ENCODE data around the gene SGPP1. TPM values are rescaled to one million over a fixed set of nuclear protein-coding genes. Genes with fewer than 3 reads are reported as not detected.

Gene SGPP1
- total RNA-seq, 3 donors from 2014 or later, result 12.5 to 18.4 (median 17.0) TPM

DNA sequence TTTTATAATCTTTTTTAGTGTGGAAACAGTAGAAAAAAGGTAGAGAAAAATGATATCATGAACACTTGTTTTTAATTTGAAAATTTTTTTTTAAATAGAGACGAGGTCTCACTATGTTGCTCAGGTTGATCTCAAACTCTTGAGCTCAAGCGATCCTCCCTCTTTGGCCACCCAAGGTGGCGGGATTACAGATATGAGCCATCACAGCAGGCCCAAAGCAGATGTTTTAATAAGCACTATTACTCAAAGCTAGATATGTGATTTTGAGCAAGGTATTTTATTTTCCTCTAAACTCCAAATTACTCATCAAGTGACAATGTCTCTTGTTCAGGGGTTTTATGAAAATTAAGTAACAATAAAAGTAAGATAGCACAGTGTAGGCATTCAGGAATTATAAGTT, 75.5 kb downstream of the SGPP1 start:
- intact Hi-C loops (cut with DNase I, micrococcal nuclease), result no loop called here
- ATAC-seq, result no peak
- H3K4me3 ChIP-seq, result no peak overlapping the region
- TF ChIP-seq, protein P1, sequence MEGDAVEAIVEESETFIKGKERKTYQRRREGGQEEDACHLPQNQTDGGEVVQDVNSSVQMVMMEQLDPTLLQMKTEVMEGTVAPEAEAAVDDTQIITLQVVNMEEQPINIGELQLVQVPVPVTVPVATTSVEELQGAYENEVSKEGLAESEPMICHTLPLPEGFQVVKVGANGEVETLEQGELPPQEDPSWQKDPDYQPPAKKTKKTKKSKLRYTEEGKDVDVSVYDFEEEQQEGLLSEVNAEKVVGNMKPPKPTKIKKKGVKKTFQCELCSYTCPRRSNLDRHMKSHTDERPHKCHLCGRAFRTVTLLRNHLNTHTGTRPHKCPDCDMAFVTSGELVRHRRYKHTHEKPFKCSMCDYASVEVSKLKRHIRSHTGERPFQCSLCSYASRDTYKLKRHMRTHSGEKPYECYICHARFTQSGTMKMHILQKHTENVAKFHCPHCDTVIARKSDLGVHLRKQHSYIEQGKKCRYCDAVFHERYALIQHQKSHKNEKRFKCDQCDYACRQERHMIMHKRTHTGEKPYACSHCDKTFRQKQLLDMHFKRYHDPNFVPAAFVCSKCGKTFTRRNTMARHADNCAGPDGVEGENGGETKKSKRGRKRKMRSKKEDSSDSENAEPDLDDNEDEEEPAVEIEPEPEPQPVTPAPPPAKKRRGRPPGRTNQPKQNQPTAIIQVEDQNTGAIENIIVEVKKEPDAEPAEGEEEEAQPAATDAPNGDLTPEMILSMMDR (IDR thresholded peaks at IDR 0.05), result no peak
- no peaks in the 10 kb centered on the region for H3K36me3 ChIP-seq (ENCODE audit: low read depth)
- H3K4me1 ChIP-seq (ENCODE audit: low read depth), result no peaks in the 10 kb centered on the region
- DNase-seq, result no peak
- no peaks in the 10 kb centered on the region for H3K9me3 ChIP-seq

DNA sequence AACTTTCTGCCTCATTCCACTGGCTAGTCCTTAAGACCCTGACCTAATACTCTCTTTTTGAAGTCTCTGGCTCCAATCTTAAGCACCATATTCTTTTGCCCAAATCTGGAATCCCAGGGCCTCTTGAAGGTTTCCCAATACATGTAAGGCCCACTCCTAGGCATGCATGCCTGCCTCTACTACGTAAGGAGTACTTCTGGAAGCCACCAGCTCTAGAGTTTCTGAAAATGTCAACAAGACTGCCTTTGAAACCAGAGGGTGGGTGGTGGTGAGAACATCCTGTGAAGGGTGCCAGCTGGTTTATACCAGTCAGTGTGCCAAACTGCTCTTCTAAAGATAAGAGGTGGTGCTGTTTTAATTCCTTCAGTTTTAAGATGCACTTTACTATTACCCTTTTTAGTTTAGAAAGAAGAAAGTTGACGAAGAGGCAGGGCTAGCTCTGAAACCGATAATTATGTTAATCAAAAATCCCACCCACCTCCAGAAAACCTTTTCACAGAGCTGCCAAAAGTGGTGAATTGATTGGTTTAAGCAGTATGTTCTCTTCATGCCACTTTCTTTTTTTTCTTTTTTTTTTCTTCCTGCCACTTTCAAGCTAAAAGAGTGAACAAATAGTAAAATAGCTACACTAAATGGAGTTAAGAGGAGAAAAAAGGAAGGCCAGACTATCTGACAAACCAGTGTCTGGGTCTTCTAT, 77.5 kb downstream of the SGPP1 start:
- ATAC-seq, result peak; percentile 64
- TF ChIP-seq, protein P1 (IDR thresholded peaks at IDR 0.05), result no peak
- DNase-seq, result no peak
- intact Hi-C loops (cut with DNase I, micrococcal nuclease), result no loop called here
- Histone ChIP-seq H3K4me1 (ENCODE audit: low read depth) (no peaks in the 10 kb centered on the region), H3K4me3 (no peak overlapping the region), H3K36me3 (ENCODE audit: low read depth) (no peaks in the 10 kb centered on the region), H3K9me3 (no peaks in the 10 kb centered on the region)

DNA sequence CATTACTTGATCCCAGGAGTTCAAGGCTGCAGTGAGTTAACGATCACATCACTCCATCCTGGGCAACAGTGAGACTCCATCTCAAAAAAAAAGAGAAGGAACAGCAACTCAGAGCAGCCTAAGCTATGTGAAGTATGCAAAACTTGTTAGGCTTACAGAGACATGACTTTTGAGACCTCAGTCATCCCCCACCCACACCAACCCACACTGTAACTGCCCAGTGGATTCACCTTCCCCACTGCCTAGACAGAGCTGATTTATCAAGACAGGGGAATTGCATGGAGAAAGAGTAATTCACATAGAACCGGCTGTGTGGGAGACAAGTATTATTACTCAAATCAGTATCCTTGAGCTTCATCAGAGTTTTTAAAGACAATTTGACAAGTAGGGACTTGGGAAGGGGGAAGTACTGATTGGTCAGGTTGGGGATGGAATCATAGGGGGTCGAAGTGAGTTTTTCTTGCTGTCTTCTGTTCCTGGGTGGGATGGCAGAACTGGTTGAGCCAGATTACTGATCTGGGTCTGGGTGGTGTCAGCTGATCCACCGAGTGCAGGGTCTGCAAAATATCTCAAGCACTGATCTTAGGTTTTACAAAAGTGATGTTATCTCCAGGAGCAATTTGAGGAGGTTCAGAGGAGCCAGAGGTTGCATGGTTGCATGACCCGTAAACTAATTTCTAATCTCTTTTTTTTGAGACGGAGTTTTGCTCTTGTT, 80.0 kb downstream of the SGPP1 start:
- no peaks in the 10 kb centered on the region for H3K36me3 ChIP-seq (ENCODE audit: low read depth)
- no peak for DNase-seq
- no peak overlapping the region for H3K4me3 ChIP-seq
- TF ChIP-seq, protein P1 (IDR thresholded peaks at IDR 0.05), result no peak
- ATAC-seq, result no peak
- no peaks in the 10 kb centered on the region for H3K9me3 ChIP-seq
- no peaks in the 10 kb centered on the region for H3K4me1 ChIP-seq (ENCODE audit: low read depth)
- intact Hi-C loops (cut with DNase I, micrococcal nuclease), result no loop called here

DNA sequence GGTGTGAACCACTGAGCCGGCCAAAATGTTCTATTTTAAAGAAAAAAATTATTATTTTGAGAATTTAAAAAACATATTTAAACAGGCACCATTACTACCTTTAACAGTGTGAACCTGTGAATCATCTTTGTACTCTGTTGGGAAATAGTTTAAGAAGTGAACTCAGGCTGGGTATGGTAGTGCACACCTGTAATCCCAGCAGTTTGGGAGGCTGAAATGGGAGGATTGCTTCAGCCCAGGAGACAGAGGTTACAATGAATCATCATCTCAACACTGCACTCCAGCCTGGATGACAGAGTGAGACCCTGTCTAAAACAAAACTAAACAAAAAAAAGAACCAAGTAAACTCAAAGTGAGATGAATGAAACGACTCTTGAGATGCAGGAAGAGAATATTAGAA, 83.1 kb downstream of the SGPP1 start:
- no peaks in the 10 kb centered on the region for H3K9me3 ChIP-seq
- intact Hi-C loops (cut with DNase I, micrococcal nuclease), result no loop called here

DNA sequence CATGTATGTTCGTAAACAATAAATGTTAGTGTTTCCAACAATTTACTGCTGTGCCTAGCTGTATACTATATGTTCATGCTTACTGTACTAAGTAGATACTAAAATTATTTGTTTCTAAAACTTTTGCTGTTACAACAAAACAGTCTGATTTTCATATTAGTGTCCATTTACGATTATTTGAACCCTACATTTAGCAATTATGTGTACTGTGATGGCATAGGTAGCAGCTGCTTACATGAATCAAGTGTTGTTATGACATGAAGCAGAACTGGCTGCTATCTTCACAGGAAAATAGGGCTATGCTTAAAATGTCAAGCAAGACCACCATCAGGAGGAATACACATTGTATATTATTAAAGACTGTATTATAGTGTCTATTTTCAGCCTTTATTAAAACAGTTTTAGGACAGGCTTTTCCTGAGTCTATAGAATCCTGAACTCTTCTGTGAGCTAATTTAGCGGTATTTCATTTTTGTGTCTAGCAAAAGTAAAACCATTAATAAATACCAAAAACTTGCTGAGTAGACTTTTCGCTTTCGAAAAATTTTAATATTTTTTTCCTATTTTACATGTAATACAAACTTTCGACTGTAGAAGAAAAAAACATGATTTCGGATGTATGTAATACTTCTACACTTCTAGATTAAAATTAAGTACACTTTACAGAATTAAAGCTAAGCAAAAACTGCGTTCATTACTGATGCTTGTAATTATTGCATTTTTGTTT, 85.0 kb downstream of the SGPP1 start:
- TF ChIP-seq, protein P1 (IDR thresholded peaks at IDR 0.05), result no peak
- DNase-seq (no peak), ATAC-seq (no peak)
- peaks cover 8% of the 10 kb centered on the region for H3K36me3 ChIP-seq (ENCODE audit: low read depth)
- peaks cover 5% of the 10 kb centered on the region for H3K4me1 ChIP-seq (ENCODE audit: low read depth)
- intact Hi-C loops (cut with DNase I, micrococcal nuclease), result no loop called here
- no peak overlapping the region for H3K4me3 ChIP-seq
- no peaks in the 10 kb centered on the region for H3K9me3 ChIP-seq

More for the DNA sequence above, 83.1 kb downstream of the SGPP1 start:
- peaks cover 8% of the 10 kb centered on the region for H3K36me3 ChIP-seq (ENCODE audit: low read depth)
- no peak overlapping the region for H3K4me3 ChIP-seq
- no peak for DNase-seq
- H3K4me1 ChIP-seq (ENCODE audit: low read depth), result peaks cover 5% of the 10 kb centered on the region
- no peak for ATAC-seq
- TF ChIP-seq, protein P1 (IDR thresholded peaks at IDR 0.05), result no peak
